CMK (cell line): Measurements from ENCODE around the gene MTO1.
"Not testable (repeated sequence)": the region's sequence is repeated elsewhere in the genome, so short reads cannot be mapped to it uniquely, and the experiment has no call there.

Experiments
- DNase-seq: peaks from one replicate; pipeline ENCODE4 v3.0.0-alpha.2; 2010; ENCODE audit warnings: low read depth

Gene MTO1

DNA sequence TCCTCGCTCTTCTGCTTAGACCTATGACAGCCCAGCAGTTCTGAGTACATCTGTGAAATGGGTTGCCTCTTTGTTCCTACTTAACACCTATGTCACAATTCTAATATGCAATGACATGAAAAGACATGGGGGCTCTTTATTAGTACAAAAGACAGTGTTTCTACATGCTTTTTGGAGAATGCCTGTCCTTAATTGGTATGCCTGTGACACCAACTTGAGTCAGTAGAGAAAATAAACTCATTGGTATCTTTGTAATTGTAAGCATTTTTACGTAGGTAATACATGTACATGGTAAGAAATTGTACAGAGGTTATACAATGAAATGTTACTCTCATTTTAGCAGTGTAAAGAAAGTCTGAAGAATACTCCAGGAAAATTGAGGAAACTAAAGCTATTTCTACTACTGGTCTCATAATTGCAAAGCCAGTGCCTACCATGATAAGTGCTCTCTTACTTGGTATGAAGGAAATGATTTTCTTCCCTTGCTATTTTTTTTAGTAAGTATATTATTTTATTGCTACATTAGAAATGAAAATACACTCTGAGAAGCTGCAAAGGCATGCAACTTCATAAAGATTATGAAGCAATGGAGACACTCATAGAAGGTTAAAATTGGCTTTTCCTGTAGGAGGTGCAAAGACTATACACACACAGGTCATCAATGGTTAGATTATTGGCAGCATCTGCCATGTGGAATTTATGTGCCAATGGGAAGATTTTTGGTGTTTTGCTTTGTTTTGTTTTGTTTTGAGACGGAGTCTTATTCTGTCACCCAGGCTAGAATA is 64.2 kb downstream of the MTO1 start:
- DNase-seq, result no peak

DNA sequence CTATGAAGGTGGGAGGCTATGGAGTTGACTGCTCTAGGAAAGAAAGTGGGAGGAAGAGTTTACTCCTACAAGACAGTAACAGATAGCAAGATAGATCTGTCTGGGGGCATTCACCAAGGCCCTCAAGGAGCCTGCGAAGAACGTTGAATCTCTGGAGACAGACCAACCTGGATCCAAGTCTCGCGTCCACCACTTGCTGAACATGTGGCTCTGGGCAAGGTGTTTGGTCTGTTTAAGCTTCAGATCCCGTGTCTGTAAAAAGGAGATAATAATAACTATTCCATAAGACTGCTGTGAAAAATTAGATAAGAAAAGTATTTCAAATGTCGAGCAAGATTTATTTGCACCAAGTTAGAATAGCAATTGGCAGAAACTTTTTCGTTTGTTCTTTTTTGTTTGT is 67.4 kb downstream of the MTO1 start:
- no peak for DNase-seq

DNA sequence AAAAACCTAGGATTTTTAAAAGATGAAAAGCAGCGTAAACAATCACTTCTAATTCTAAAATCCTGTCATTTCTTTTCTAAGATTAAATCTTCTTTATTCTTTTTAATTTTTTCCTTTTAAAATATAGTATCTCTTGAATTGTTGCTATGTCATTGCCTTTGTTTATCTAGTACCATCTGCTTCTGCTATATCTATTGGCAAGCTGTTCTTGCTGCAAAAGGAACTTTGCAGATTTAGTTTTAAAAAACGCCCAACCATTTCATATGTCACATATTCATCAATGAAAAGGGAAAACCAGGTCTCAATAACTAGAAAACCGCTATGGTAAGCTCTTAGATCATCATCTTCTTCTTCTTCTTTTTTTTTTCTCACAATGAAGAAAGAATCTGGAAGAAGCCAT is 70.8 kb downstream of the MTO1 start:
- no peak for DNase-seq

DNA sequence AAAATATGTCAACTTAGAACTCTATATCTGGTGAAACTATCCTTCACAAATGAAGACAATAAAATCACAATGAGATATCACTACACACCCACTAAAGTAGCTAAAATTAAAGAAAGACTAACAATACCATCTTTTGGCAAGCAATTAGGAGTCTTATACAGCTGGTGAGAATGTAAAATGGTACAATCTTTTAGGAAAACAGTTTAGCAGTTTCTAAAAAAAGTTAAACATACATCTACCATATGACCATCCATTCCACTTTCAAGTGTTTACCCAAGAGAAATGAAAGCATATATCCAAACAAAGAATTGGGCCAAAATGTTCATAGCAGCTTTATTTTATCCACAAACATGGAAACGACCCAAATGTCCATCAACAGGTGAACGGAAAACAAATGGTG is 73.1 kb downstream of the MTO1 start:
- DNase-seq, result no peak

DNA sequence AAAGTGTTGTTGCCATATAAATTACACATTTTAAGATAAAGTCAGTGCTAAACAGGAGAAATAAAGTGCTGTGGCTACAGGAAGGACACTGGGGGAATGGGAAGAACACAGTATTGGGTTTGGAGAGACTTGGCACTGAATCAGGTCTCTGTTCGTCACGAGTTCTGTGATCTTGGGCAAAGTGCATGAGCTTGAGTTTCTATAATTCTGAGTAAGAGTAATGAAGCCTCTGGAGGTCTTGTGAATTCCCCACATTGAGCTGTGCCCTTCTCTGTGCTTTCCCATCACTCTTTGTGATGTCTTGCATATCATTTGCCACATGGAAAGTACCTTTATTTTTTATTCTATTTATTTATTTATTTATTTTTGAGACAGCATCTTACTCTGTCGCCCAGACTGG is 76.1 kb downstream of the MTO1 start:
- DNase-seq, result no peak

DNA sequence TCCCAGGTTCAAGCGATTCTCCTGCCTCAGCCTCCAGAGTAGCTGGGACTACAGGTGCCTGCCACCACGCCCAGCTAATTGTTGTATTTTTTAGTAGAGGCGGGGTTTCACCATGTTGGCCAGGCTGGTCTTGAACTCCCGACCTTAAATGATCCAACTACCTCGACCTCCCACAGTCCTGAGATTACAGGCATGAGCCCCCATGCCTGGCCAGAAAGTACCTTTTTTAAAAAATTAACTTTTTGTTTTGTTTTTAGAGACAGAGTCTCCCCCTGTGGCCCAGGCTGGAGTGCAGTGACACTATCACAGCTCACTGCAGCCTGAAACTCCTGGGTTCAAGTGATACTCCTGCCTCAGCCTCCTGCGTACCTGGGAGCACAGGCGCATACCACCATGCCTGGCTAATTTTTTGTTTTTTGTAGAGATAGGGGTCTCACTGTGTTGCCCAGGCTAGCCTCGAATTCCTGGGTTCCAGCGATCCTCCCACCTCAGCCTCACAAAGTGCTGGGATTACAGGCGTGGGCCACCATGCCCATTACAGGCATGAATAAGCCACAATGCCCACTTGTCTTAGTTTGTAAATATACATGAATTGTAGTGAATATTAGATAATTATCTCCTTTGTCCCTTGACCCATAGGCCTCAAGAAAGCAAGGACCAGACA is 76.7 kb downstream of the MTO1 start:
- DNase-seq, result no peak

DNA sequence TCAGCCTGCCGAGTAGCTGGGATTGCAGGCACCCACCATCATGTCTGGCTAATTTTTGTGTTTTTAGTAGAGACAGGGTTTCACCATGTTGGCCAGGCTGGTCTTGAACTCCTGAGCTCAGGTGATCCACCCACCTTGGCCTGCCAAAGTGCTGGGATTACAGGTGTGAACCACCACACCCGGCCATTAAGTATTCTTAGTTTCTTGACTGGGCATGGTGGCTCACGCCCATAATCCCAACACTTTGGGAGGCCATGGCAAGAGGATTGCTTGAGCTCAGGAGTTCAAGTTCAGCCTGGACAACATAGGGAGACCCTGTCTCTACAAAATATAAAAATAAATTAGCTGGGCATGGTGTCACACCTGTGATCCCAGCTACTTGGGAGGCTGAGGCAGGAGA is 80.9 kb downstream of the MTO1 start:
- DNase-seq, result not testable (repeated sequence)

DNA sequence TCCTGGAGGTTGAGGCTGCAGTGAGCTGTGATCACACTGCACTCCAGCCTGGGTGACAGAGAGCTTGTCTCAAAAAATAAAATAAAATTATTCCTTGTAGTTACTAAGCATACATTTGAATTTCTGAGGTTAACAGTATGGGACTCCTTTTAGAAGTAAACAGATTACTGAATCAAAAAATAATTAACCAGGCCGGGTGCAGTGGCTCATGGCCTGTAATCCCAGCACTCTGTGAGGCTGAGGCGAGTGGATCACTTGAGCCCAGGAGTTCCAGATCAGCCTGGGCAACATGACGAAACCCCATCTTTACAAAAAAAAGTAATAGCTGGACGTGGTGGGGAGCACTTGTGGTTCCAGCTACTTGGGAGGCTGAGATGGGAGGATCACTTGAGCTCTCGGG is 81.4 kb downstream of the MTO1 start:
- DNase-seq, result no peak

DNA sequence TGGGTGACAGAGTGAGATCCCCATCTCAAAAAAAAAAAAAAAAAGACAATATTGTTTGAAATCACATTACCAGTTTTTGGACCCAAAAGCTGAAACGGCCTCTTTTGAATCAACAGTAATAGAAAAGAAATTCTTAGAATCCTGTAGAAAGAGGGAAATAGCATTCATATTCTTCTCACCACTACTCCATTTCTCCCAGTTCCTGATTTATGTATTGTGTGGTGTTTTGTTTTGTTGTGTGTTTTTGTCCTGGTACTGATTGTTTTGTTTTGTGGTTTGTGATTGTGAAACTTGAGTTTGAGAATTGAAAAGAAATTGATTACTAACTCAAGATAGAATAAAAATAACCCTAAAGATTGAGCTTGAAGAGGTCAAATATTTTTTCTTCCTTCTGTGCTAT is 85.5 kb downstream of the MTO1 start:
- no peak for DNase-seq

DNA sequence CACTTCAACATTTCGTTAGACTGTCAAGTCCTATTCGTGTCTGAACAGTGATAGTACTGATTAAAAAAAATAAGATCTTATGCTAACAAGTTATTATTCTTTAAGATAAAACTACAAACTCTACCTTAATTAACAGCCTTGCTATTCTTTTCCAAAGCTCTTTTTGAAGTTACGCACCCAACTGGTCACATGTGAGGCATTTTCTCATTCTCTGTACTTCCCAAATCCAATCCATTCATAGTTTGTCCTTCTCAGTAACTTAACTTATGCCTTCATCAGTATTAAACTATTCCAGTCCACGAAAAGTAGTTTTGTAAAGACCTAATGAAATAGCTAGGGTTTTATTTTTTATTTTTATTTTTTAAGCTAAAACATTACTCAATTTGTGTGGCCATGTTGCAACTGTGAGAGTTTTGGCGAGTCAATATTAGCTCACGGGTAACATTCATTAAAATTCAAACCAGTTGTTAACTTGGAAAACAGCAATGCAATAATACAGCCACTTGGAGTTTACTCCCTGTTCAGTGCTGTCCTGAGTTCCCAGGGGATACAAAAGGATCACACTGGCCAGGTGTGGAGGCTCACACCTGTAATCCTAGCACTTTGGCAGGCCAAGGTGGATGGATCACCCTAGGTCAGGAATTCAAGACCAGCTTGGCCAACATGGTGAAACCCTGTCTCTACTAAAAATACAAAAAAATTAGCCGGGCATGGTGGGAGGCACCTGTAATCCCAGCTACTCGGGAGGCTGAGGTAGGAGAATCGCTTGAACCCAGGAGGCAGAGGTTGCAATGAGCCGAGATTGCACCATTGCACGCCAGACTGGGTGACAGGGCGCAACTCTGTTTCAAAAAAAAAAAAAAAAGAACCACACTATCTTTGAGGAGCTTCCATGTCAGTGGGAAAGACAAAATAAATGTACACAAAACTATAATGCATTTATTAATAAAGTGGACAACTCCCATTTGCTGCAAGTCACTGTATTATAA is 87.2 kb downstream of the MTO1 start:
- no peak for DNase-seq

DNA sequence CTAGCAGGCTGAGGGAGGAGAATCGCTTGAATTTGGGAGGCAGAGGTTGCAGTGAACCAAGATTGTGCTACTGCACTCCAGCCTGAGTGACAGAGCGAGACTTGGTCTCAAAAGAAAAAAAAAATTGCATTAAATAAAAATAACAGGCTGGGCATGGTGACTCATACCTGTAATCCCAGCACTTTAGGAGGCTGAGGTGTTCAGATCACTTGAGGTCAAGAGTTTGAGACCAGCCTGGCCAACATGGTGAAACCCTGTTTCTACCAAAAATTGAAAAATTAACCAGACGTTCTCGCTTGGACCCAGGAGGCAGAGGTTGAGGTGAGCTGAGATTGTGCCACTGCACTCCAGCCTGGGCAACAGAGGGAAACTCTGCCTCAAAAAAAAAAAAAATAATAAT is 89.6 kb downstream of the MTO1 start:
- DNase-seq, result not testable (repeated sequence)

DNA sequence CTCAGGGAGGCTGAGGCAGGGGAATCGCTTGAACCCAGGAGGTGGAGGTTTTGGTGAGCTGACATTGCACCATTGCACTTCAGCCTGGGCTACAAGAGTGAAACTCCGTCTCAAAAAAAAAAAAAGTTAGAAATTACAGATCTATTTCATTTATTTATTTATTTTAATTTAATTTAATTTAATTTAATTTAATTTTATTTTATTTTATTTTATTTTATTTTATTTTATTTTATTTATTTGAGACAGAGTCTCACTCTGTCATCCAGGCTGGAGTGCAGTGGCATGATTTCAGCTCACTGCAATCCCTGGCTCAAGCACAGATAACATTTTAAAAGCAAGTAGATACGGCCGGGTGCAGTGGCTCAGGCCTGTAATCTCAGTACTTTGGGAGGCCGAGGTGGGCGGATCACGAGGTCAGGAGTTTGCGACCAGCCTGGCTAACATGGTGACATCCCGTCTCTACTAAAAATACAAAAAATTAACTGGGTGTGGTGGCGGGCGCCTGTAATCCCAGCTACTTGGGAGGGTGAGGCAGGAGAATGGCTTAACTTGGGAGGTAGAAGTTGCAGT is 93.9 kb downstream of the MTO1 start:
- DNase-seq, result not testable (repeated sequence)

DNA sequence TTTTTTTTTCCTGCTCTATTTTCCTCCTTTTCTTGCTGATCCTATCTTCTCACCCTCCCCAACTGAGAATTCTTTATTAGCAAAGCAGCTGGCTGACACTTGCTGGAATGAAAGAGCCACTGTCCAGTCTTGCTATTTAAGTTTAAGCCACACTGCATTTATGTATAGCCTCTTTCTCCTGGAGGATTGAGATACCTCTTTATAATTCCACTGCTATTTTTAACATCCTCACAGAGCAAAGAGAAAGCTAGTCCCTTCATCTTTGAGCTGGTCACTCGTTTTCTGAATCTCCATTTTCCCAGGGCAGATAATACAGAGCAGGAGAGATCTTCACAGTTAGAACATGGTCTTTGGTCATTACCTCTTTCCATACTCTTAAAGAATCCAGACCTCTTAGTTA is 95.3 kb downstream of the MTO1 start:
- no peak for DNase-seq
